ENCODE measurements around the gene DCTN5. TPM values are rescaled to one million over a fixed set of nuclear protein-coding genes. Genes with fewer than 3 reads are reported as not detected.

DCTN5 gene
- total RNA-seq, 1 donor from 2014 or later, result 42.7 TPM

DNA sequence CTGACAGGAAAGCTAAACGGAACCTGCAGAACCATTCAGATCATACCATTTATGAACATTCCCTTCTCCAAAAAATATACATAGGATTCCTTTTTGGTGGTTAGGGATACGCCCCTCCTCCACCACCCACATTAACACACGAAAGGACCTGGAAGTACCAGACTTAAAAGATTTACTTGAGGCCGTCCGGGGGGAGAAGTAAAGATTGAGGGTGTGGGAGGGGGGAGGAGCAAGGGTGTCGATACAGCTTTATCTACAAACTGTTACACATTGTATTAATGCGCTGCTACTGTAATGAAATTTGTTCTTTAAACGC, 693 bp upstream of the DCTN5 start:
- Histone ChIP-seq H3K27me3 (ENCODE audit: low read depth) (no peaks in the 10 kb centered on the region), H3K27ac (peak overlapping the region; percentile 76), H3K4me3 (peak overlapping the region; percentile 88), H3K9me3 (no peaks in the 10 kb centered on the region), H3K4me1 (peaks cover 23% of the 10 kb centered on the region), H3K36me3 (peaks cover 55% of the 10 kb centered on the region)
- intact Hi-C loops (cut with DNase I), result no loop called here
- ATAC-seq (peak in 1 of 2 donors; percentile 2), DNase-seq (no peak)
- TF ChIP-seq, protein P1, sequence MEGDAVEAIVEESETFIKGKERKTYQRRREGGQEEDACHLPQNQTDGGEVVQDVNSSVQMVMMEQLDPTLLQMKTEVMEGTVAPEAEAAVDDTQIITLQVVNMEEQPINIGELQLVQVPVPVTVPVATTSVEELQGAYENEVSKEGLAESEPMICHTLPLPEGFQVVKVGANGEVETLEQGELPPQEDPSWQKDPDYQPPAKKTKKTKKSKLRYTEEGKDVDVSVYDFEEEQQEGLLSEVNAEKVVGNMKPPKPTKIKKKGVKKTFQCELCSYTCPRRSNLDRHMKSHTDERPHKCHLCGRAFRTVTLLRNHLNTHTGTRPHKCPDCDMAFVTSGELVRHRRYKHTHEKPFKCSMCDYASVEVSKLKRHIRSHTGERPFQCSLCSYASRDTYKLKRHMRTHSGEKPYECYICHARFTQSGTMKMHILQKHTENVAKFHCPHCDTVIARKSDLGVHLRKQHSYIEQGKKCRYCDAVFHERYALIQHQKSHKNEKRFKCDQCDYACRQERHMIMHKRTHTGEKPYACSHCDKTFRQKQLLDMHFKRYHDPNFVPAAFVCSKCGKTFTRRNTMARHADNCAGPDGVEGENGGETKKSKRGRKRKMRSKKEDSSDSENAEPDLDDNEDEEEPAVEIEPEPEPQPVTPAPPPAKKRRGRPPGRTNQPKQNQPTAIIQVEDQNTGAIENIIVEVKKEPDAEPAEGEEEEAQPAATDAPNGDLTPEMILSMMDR (IDR thresholded peaks at IDR 0.05), result no peak

- intact Hi-C loops (cut with DNase I), result no loop called here
- H3K4me3 ChIP-seq, result peak overlapping the region; percentile 88
- peaks cover 49% of the 10 kb centered on the region for H3K36me3 ChIP-seq
- TF ChIP-seq, protein P1 (IDR thresholded peaks at IDR 0.05), result no peak
- DNase-seq, result no peak
- no peaks in the 10 kb centered on the region for H3K9me3 ChIP-seq
- peaks cover 23% of the 10 kb centered on the region for H3K4me1 ChIP-seq
- H3K27ac ChIP-seq, result no peak overlapping the region
- ATAC-seq, result no peak
- no peaks in the 10 kb centered on the region for H3K27me3 ChIP-seq (ENCODE audit: low read depth)
These were observed 1.0 kb downstream of the DCTN5 start for GRCh38 chr16:23642246-23642774.

GRCh38 chr16:23650674-23651416, 9.6 kb downstream of the DCTN5 start:
- Histone ChIP-seq H3K4me3 (no peak overlapping the region), H3K27me3 (ENCODE audit: low read depth) (no peaks in the 10 kb centered on the region), H3K36me3 (peaks cover 60% of the 10 kb centered on the region), H3K9me3 (no peaks in the 10 kb centered on the region), H3K27ac (no peak overlapping the region), H3K4me1 (no peaks in the 10 kb centered on the region)
- intact Hi-C loops (cut with DNase I), result no loop called here
- no peak for DNase-seq
- TF ChIP-seq, protein P1 (IDR thresholded peaks at IDR 0.05), result no peak
- ATAC-seq, result no peak

- intact Hi-C loops (cut with DNase I), result no loop called here
- Histone ChIP-seq H3K27ac (no peak overlapping the region), H3K9me3 (no peaks in the 10 kb centered on the region), H3K27me3 (ENCODE audit: low read depth) (no peaks in the 10 kb centered on the region), H3K36me3 (peaks cover 53% of the 10 kb centered on the region), H3K4me1 (no peaks in the 10 kb centered on the region), H3K4me3 (no peak overlapping the region)
- TF ChIP-seq, protein P1 (IDR thresholded peaks at IDR 0.05), result no peak
- DNase-seq (no peak), ATAC-seq (no peak)
These were observed 10.7 kb downstream of the DCTN5 start for GRCh38 chr16:23651943-23652468.

GRCh38 chr16:23663918-23664317, 22.7 kb downstream of the DCTN5 start:
- H3K36me3 ChIP-seq, result peaks cover 100% of the 10 kb centered on the region
- H3K9me3 ChIP-seq, result no peaks in the 10 kb centered on the region
- TF ChIP-seq, protein P1 (IDR thresholded peaks at IDR 0.05), result no peak
- no peaks in the 10 kb centered on the region for H3K4me1 ChIP-seq
- intact Hi-C loops (cut with DNase I), result no loop called here
- ATAC-seq (no peak), DNase-seq (no peak)
- H3K27me3 ChIP-seq (ENCODE audit: low read depth), result no peaks in the 10 kb centered on the region
- no peak overlapping the region for H3K4me3 ChIP-seq
- H3K27ac ChIP-seq, result no peak overlapping the region

All from lower lobe of right lung (tissue), 2 donors.